ENCODE measurements around the gene KCTD19. TPM values are rescaled to one million over a fixed set of nuclear protein-coding genes. Genes with fewer than 3 reads are reported as not detected.

KCTD19 gene
- total RNA-seq, 2 donors from 2014 or later: 1.2 to 1.3 TPM

DNA sequence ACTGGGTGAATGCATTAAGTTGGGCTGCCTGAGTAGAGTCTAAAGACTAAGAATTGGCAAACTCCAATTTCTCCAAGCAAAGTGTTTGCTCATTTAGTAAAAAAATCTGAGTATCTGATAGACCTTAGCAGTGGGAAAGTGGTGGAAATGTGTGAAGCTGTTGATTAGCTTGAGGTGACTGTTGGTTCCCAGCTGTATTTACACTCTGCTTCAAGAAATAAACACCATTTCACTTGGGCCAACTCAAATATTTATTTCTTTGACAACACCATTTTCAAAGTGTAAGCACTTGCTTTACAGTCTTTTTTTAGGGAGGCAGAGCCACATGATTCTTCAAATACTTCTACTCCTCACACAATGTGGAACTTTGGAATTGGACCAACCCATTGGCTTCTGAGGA is 8.7 kb downstream of the KCTD19 start:
- no peak for DNase-seq
- Mint-ChIP-seq H3K36me3 (ENCODE audit: low read depth) (no peaks in the 10 kb centered on the region), H3K4me3 (no peak overlapping the region), H3K9me3 (no peaks in the 10 kb centered on the region), H3K4me1 (peaks cover 11% of the 10 kb centered on the region), H3K27ac (no peak overlapping the region), H3K27me3 (ENCODE audit: insufficient read depth) (peaks cover 16% of the 10 kb centered on the region)
- TF ChIP-seq, protein P1, sequence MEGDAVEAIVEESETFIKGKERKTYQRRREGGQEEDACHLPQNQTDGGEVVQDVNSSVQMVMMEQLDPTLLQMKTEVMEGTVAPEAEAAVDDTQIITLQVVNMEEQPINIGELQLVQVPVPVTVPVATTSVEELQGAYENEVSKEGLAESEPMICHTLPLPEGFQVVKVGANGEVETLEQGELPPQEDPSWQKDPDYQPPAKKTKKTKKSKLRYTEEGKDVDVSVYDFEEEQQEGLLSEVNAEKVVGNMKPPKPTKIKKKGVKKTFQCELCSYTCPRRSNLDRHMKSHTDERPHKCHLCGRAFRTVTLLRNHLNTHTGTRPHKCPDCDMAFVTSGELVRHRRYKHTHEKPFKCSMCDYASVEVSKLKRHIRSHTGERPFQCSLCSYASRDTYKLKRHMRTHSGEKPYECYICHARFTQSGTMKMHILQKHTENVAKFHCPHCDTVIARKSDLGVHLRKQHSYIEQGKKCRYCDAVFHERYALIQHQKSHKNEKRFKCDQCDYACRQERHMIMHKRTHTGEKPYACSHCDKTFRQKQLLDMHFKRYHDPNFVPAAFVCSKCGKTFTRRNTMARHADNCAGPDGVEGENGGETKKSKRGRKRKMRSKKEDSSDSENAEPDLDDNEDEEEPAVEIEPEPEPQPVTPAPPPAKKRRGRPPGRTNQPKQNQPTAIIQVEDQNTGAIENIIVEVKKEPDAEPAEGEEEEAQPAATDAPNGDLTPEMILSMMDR (conservative IDR thresholded peaks at IDR 0.05): no peak
- H3K9ac ChIP-seq (ENCODE audit: extremely low read depth, low read length, poor library complexity, severe bottlenecking): no peak overlapping the region
- H3K9me3 ChIP-seq (ENCODE audit: control insufficient read depth, low read length): no peaks in the 10 kb centered on the region
- H3K4me3 ChIP-seq (ENCODE audit: low read length): no peak overlapping the region
- no peaks in the 10 kb centered on the region for H3K27me3 ChIP-seq (ENCODE audit: control insufficient read depth, insufficient read depth, low read length, poor library complexity, severe bottlenecking)
- no peak overlapping the region for H3K27ac ChIP-seq (ENCODE audit: low read depth, low read length)
- peaks cover 5% of the 10 kb centered on the region for H3K4me1 ChIP-seq (ENCODE audit: control insufficient read depth, insufficient read depth, low read length)
- no peaks in the 10 kb centered on the region for H3K36me3 ChIP-seq (ENCODE audit: control insufficient read depth, insufficient read depth, low read length)

DNA sequence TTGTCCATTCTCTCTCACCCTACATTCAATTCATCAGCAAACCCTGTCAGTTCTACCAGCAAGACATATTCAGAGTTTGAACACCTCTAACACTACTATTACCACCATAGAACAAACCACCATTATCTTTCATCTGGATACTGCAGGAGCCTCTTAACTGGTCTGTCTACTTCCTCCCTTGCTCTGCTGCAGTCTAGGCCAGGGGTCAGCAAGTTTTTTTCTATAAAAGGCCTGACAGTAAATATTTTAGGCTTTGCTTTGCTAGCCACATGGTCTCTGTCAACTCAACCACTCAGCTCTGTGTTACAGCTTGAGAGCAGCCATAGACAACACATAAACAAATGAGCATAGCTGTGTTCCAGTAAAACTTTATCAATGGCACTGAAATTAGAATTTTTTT is 13.8 kb downstream of the KCTD19 start:
- peaks cover 3% of the 10 kb centered on the region for H3K4me1 Mint-ChIP-seq
- H3K4me3 Mint-ChIP-seq: no peak overlapping the region
- DNase-seq: no peak
- no peak overlapping the region for H3K27ac Mint-ChIP-seq
- Histone ChIP-seq H3K9me3 (ENCODE audit: control insufficient read depth, low read length) (no peaks in the 10 kb centered on the region), H3K4me3 (ENCODE audit: low read length) (no peak overlapping the region), H3K27ac (ENCODE audit: low read depth, low read length) (no peak overlapping the region), H3K9ac (ENCODE audit: extremely low read depth, low read length, poor library complexity, severe bottlenecking) (no peak overlapping the region), H3K4me1 (ENCODE audit: control insufficient read depth, insufficient read depth, low read length) (peaks cover 2% of the 10 kb centered on the region), H3K36me3 (ENCODE audit: control insufficient read depth, insufficient read depth, low read length) (no peaks in the 10 kb centered on the region), H3K27me3 (ENCODE audit: control insufficient read depth, insufficient read depth, low read length, poor library complexity, severe bottlenecking) (no peaks in the 10 kb centered on the region)
- H3K9me3 Mint-ChIP-seq: no peaks in the 10 kb centered on the region
- H3K36me3 Mint-ChIP-seq (ENCODE audit: low read depth): no peaks in the 10 kb centered on the region
- H3K27me3 Mint-ChIP-seq (ENCODE audit: insufficient read depth): peaks cover 13% of the 10 kb centered on the region
- TF ChIP-seq, protein P1 (conservative IDR thresholded peaks at IDR 0.05): no peak

DNA sequence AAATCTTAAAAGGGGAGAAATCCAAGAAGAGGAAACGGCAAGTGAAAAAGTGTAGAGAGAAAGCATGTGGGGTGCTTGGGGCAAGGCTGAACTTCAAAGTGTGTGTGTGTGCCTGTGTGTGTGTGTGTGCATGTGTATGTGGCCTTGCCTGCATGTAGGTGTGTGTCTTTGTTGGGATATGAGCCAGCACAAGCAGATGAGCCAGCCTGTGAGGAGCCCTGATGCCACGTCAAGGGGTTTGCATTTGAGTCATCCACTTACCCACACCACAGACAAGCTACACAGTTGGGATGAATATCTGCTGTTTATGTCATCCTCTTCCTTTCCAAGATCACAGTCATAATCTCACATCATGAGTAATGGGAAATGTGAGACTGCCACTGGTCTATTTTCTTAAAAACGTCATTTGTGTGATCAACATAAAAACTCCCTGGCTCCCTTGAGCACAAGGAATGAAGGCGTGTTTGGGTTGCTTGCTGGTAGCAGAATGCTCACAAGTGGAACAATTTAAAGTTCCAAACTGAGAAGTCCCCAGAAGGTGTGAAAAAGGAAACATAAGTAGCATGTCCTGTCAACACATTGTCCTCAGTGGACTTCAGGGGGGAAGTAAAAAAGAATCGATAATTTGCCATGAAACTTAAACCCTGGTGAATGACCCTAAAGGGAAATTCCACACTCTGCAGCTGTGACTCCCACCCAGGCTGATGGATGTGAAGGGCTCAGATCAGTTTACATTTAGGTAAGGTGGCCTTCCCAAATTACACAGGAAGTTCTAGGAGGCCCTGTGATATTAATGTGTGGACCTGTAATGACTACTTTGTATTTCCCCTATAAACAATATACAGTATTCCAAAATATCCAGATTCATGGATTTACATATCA is 14.7 kb downstream of the KCTD19 start:
- no peaks in the 10 kb centered on the region for H3K9me3 Mint-ChIP-seq
- H3K9me3 ChIP-seq (ENCODE audit: control insufficient read depth, low read length): no peaks in the 10 kb centered on the region
- no peaks in the 10 kb centered on the region for H3K36me3 ChIP-seq (ENCODE audit: control insufficient read depth, insufficient read depth, low read length)
- H3K4me3 ChIP-seq (ENCODE audit: low read length): no peak overlapping the region
- no peak overlapping the region for H3K27ac ChIP-seq (ENCODE audit: low read depth, low read length)
- H3K36me3 Mint-ChIP-seq (ENCODE audit: low read depth): no peaks in the 10 kb centered on the region
- peaks cover 3% of the 10 kb centered on the region for H3K4me1 Mint-ChIP-seq
- no peaks in the 10 kb centered on the region for H3K27me3 ChIP-seq (ENCODE audit: control insufficient read depth, insufficient read depth, low read length, poor library complexity, severe bottlenecking)
- TF ChIP-seq, protein P1 (conservative IDR thresholded peaks at IDR 0.05): no peak
- H3K4me1 ChIP-seq (ENCODE audit: control insufficient read depth, insufficient read depth, low read length): no peaks in the 10 kb centered on the region
- WGBS, 2 experiments (ENCODE audit: insufficient coverage in 1 of 2, insufficient read length in 1 of 2): 89 to 94% methylated on average over 4 to 5 of the region's 5 CpGs
- DNase-seq: no peak
- H3K27me3 Mint-ChIP-seq (ENCODE audit: insufficient read depth): peaks cover 13% of the 10 kb centered on the region
- H3K9ac ChIP-seq (ENCODE audit: extremely low read depth, low read length, poor library complexity, severe bottlenecking): no peak overlapping the region
- H3K4me3 Mint-ChIP-seq: no peak overlapping the region
- no peak overlapping the region for H3K27ac Mint-ChIP-seq

All from endodermal cell (in vitro differentiated cells).